Skeletal muscle cell (primary cell): ENCODE results near the gene PAPPA.

Experiments
- DNase-seq: peaks from one replicate; pipeline ENCODE4 v3.0.0-alpha.2; 2010; ENCODE audit warnings: low read depth
- H3K4me3 ChIP-seq: 2 replicates; pipeline ENCODE4 v1.5.1; 2011; ENCODE audit warnings: low read depth, mild to moderate bottlenecking, control low read depth, low read length, moderate library complexity

Gene PAPPA

GRCh38 chr9:116149844-116150243, 3.7 kb upstream of the PAPPA start:
- no peak overlapping the region for H3K4me3 ChIP-seq
- DNase-seq, result no peak

GRCh38 chr9:116151199-116151598, 2.4 kb upstream of the PAPPA start:
- no peak for DNase-seq

GRCh38 chr9:116151966-116152381, 1.6 kb upstream of the PAPPA start:
- no peak overlapping the region for H3K4me3 ChIP-seq
- DNase-seq, result peak; percentile 81

More at GRCh38 chr9:116151199-116151598, 2.4 kb upstream of the PAPPA start:
- H3K4me3 ChIP-seq, result no peak overlapping the region

- H3K4me3 ChIP-seq, result no peak overlapping the region
- DNase-seq, result no peak
Observed at GRCh38 chr9:116152390-116152789, 1.2 kb upstream of the PAPPA start.

GRCh38 chr9:116152941-116153764, 438 bp upstream of the PAPPA start:
- H3K4me3 ChIP-seq, result peak overlapping the region; percentile 74
- DNase-seq, result peak; percentile 61

GRCh38 chr9:116154334-116154975, 864 bp downstream of the PAPPA start:
- no peak for DNase-seq
- H3K4me3 ChIP-seq, result peak overlapping the region; percentile 74

GRCh38 chr9:116154976-116155697, 1.5 kb downstream of the PAPPA start:
- peak overlapping the region; percentile 74 for H3K4me3 ChIP-seq
- DNase-seq, result no peak

GRCh38 chr9:116155698-116156039, 2.1 kb downstream of the PAPPA start:
- DNase-seq, result no peak

GRCh38 chr9:116156621-116157314, 3.2 kb downstream of the PAPPA start:
- DNase-seq, result peak; percentile 72
- H3K4me3 ChIP-seq, result peak overlapping the region; percentile 74

More at GRCh38 chr9:116155698-116156039, 2.1 kb downstream of the PAPPA start:
- peak overlapping the region; percentile 74 for H3K4me3 ChIP-seq

- peak overlapping the region; percentile 74 for H3K4me3 ChIP-seq
- no peak for DNase-seq
Observed at GRCh38 chr9:116157436-116158138, 4.0 kb downstream of the PAPPA start.

- no peak overlapping the region for H3K4me3 ChIP-seq
- no peak for DNase-seq
Observed at GRCh38 chr9:116160676-116161571, 7.3 kb downstream of the PAPPA start.

GRCh38 chr9:116162241-116162781, 8.7 kb downstream of the PAPPA start:
- no peak for DNase-seq
- H3K4me3 ChIP-seq, result no peak overlapping the region

- DNase-seq, result no peak
Observed at GRCh38 chr9:116163293-116164055, 9.9 kb downstream of the PAPPA start.

GRCh38 chr9:116165912-116166311, 12.3 kb downstream of the PAPPA start:
- no peak for DNase-seq
- H3K4me3 ChIP-seq, result no peak overlapping the region

More at GRCh38 chr9:116163293-116164055, 9.9 kb downstream of the PAPPA start:
- H3K4me3 ChIP-seq, result no peak overlapping the region

- DNase-seq, result no peak
- H3K4me3 ChIP-seq, result no peak overlapping the region
Observed at GRCh38 chr9:116166713-116167112, 13.1 kb downstream of the PAPPA start.

GRCh38 chr9:116168231-116168630, 14.6 kb downstream of the PAPPA start:
- no peak for DNase-seq
- no peak overlapping the region for H3K4me3 ChIP-seq

- no peak for DNase-seq
- no peak overlapping the region for H3K4me3 ChIP-seq
Observed at GRCh38 chr9:116172216-116172615, 18.6 kb downstream of the PAPPA start.
